Measurements from ENCODE around the gene DEPDC7. TPM values are rescaled to one million over a fixed set of nuclear protein-coding genes. Genes with fewer than 3 reads are reported as not detected.

DEPDC7 gene
- total and polyA plus RNA-seq, 2 of the 13 experiments (the other 11 are each of a cell fraction or from before 2014, with no cell fraction given): 17.3 to 33.3 TPM

- TF ChIP-seq, protein P1, sequence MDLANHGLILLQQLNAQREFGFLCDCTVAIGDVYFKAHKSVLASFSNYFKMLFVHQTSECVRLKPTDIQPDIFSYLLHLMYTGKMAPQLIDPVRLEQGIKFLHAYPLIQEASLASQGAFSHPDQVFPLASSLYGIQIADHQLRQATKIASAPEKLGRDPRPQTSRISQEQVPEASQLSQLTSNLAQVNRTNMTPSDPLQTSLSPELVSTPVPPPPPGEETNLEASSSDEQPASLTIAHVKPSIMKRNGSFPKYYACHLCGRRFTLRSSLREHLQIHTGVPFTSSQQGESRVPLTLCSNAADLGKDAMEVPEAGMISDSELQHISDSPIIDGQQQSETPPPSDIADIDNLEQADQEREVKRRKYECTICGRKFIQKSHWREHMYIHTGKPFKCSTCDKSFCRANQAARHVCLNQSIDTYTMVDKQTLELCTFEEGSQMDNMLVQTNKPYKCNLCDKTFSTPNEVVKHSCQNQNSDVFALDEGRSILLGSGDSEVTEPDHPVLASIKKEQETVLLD (CRISPR knock-in tag; IDR thresholded peaks at IDR 0.05; ENCODE audit: low read depth): no peak
- TF ChIP-seq ZNF562 (CRISPR knock-in tag; IDR thresholded peaks at IDR 0.05; ENCODE audit: borderline replicate concordance): no peak
Measured at GRCh38 chr11:33064033-33064825, 48.6 kb downstream of the DEPDC7 start (continued).

DNA sequence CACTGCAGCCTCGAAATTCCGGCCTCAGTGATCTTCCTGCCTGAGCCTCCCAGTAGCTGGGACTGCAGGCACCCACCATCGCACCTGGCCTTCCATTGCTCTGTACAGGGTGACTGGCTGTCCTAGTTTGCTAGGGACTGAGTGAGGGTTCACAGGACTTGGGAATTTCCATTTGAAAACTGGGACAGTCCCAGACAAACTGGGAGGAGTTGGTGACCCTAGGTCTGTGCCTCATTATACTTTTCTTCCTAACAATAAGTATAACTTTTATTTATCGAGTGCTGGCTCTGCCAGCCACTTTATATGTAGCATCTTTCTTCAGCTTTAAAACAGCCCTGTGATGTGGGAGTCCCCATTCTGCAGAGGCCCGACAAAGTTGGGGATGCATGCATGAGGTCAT lies 49.2 kb downstream of the DEPDC7 start:
- FAIRE-seq: no peak
- no peak overlapping the region for H3K4me2 ChIP-seq (ENCODE audit: low read depth, low read length)
- TF ChIP-seq ZSCAN30 (CRISPR knock-in tag; IDR thresholded peaks at IDR 0.05) (no peak), ZNF101 (CRISPR knock-in tag; IDR thresholded peaks at IDR 0.05; ENCODE audit: borderline replicate concordance, low read depth) (no peak), TRIM22 (IDR thresholded peaks at IDR 0.05) (no peak), PRPF4 (IDR thresholded peaks at IDR 0.05; ENCODE audit: low read depth, low read length, poor library complexity, severe bottlenecking) (no peak), IKZF1 (IDR thresholded peaks at IDR 0.05) (no peak), ZNF496 (CRISPR knock-in tag; IDR thresholded peaks at IDR 0.05; ENCODE audit: insufficient replicate concordance) (no peak), NFYB (CRISPR knock-in tag; IDR thresholded peaks at IDR 0.05) (no peak), ZNF451 (CRISPR knock-in tag; IDR thresholded peaks at IDR 0.05) (no peak), ZNF230 (CRISPR knock-in tag; IDR thresholded peaks at IDR 0.05) (no peak), ZNF570 (CRISPR knock-in tag; IDR thresholded peaks at IDR 0.05; ENCODE audit: borderline replicate concordance) (no peak), MAFK (conservative IDR thresholded peaks at IDR 0.05 in 1 of 2, IDR thresholded peaks at IDR 0.05 in 1 of 2; ENCODE audit: low read length in 2 of 2) (no peak), SP4 (CRISPR knock-in tag; IDR thresholded peaks at IDR 0.05) (no peak), ZNF317 (CRISPR knock-in tag; IDR thresholded peaks at IDR 0.05) (no peak), KLF11 (CRISPR knock-in tag; IDR thresholded peaks at IDR 0.05) (no peak), PHF8 (CRISPR knock-in tag; IDR thresholded peaks at IDR 0.05) (no peak)
- TF ChIP-seq, protein P2, sequence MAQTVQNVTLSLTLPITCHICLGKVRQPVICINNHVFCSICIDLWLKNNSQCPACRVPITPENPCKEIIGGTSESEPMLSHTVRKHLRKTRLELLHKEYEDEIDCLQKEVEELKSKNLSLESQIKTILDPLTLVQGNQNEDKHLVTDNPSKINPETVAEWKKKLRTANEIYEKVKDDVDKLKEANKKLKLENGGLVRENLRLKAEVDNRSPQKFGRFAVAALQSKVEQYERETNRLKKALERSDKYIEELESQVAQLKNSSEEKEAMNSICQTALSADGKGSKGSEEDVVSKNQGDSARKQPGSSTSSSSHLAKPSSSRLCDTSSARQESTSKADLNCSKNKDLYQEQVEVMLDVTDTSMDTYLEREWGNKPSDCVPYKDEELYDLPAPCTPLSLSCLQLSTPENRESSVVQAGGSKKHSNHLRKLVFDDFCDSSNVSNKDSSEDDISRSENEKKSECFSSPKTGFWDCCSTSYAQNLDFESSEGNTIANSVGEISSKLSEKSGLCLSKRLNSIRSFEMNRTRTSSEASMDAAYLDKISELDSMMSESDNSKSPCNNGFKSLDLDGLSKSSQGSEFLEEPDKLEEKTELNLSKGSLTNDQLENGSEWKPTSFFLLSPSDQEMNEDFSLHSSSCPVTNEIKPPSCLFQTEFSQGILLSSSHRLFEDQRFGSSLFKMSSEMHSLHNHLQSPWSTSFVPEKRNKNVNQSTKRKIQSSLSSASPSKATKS (CRISPR knock-in tag; IDR thresholded peaks at IDR 0.05): no peak
- DNase-seq (ENCODE audit: low spot score): no peak
- no peaks in the 10 kb centered on the region for H3K9me3 ChIP-seq (ENCODE audit: low read length)
- peaks cover 22% of the 10 kb centered on the region for H3K4me1 ChIP-seq (ENCODE audit: insufficient read depth, low read length)
- H4K20me1 ChIP-seq (ENCODE audit: insufficient read depth, low read length): no peaks in the 10 kb centered on the region
- intact Hi-C loops (cut with micrococcal nuclease; ENCODE audit: unreplicated experiment): loop anchor here (1.0 to 5.0 kb wide), 4 partner anchors 63 to 256 kb away; no protein-coding TSS in a partner anchor
- WGBS (ENCODE audit: low lambda C conversion rate): 97% methylated on average over 4 of the region's 5 CpGs
- H3K9ac ChIP-seq (ENCODE audit: insufficient read depth, low read depth, low read length): no peak overlapping the region
- ChIA-PET CTCF (ENCODE audit: low intra/inter-chr PET ratio, low total read pairs) (interaction anchor here (4.5 kb wide), 1 partner anchor 104 kb away, joined by 52 read pairs; no protein-coding TSS in a partner anchor), POLR2A (interaction anchor here (1.0 to 1.9 kb wide), 2 partner anchors 25 to 49 kb away, joined by 7 to 12 read pairs; partner anchors contain the start of genes DEPDC7 and TCP11L1)
- H2AFZ ChIP-seq (ENCODE audit: low read length): no peak overlapping the region
- H3K4me3 ChIP-seq (replicated peaks in 1 of 3; ENCODE audit: insufficient read depth in 1 of 3, low read depth in 2 of 3, low read length in 3 of 3): no peak overlapping the region
- H3K27me3 ChIP-seq (ENCODE audit: control insufficient read depth in 1 of 2, insufficient read depth in 2 of 2, low read length in 2 of 2): no peaks in the 10 kb centered on the region; a peak in 1 of 5 replicates
- in situ Hi-C loops (cut with HindIII; ENCODE audit: extremely low pct_ligation_motif_present, low pct_unique_long_range_greater_than_20kb): loop anchor here (5.0 kb wide), 1 partner anchor 103 kb away; no protein-coding TSS in a partner anchor
- peaks cover 12 to 23% of the 10 kb centered on the region in 2 experiments for H3K36me3 ChIP-seq (replicated peaks in 1 of 2; ENCODE audit: control insufficient read depth in 1 of 2, insufficient read depth in 2 of 2, low read length in 2 of 2)
- no TSS peak for BruUV-seq (replicated peaks)
- no peak overlapping the region for H3K27ac ChIP-seq (ENCODE audit: extremely low read length, insufficient read depth, low read length)
- H3K79me2 ChIP-seq (ENCODE audit: insufficient read depth, low read length): no peaks in the 10 kb centered on the region
- ATAC-seq: no peak
